Gastroesophageal sphincter (tissue), 3 donors: ENCODE data around the gene ST3GAL2.

Experiments
- CTCF ChIP-seq, 4 experiments: fragments of 200-600 bp in 2 of 4; fragments of 450-650 bp in 2 of 4; sonication (generic) in 1 of 4; IDR thresholded peaks; one replicate each; pipeline ENCODE4 v1.5.1; 2017 to 2019; ENCODE audit warnings: antibody characterized with exemption in 4 of 4, mild to moderate bottlenecking in 2 of 4, moderate library complexity in 2 of 4
- EP300 ChIP-seq: sonication (generic); formaldehyde crosslinking; IDR thresholded peaks from one replicate; pipeline ENCODE4 v1.6.1; 2017; ENCODE audit warnings: antibody characterized with exemption, mild to moderate bottlenecking

- TF ChIP-seq EP300 (no peak), CTCF (IDR thresholded peaks at IDR 0.05) (no peak)
Measured at GRCh38 chr16:70370924-70371323, 68.0 kb downstream of the ST3GAL2 start.
